Calu3 (cell line): Measurements from ENCODE around the gene SLC6A16. TPM values are rescaled to one million over a fixed set of nuclear protein-coding genes. Genes with fewer than 3 reads are reported as not detected.
"Not testable (repeated sequence)": the region's sequence is repeated elsewhere in the genome, so short reads cannot be mapped to it uniquely, and the experiment has no call there.

Source experiments
- BruUV-seq: library from RNA; stranded (reverse); fragments of 400-500 nt; replicated peaks from 2 replicates; lab custom pipeline; 2021; lab: Mats Ljungman, UMichigan
- CTCF ChIA-PET: fragments of 300-600 bp; sonication (Branson Sonifier 250); formaldehyde crosslinking; loops from one replicate; lab custom pipeline; 2022; ENCODE audit warnings: antibody characterized with exemption; lab: Charles Lee
- DNase-seq: peaks from one replicate; pipeline ENCODE4 v3.0.0; 2022
- H3K27ac Mint-ChIP-seq: one replicate; pipeline ENCODE4 v1.8.0; 2022; ENCODE audit warnings: mixed read lengths; ENCODE audit not compliant: unreplicated experiment
- H3K27me3 Mint-ChIP-seq: one replicate; pipeline ENCODE4 v1.8.0; 2022; ENCODE audit warnings: mixed read lengths; ENCODE audit not compliant: unreplicated experiment
- H3K36me3 Mint-ChIP-seq: one replicate; pipeline ENCODE4 v1.8.0; 2022; ENCODE audit warnings: mild to moderate bottlenecking, moderate library complexity, mixed read lengths; ENCODE audit not compliant: insufficient read depth, unreplicated experiment
- H3K4me1 Mint-ChIP-seq: one replicate; pipeline ENCODE4 v1.8.0; 2022; ENCODE audit warnings: mild to moderate bottlenecking, low read depth, mixed read lengths; ENCODE audit not compliant: unreplicated experiment
- H3K4me3 Mint-ChIP-seq: one replicate; pipeline ENCODE4 v1.8.0; 2022; ENCODE audit warnings: mild to moderate bottlenecking, low read depth, moderate library complexity, mixed read lengths; ENCODE audit not compliant: unreplicated experiment
- H3K9me3 Mint-ChIP-seq: one replicate; pipeline ENCODE4 v1.8.0; 2022; ENCODE audit warnings: low read depth, mixed read lengths; ENCODE audit not compliant: unreplicated experiment
- intact Hi-C: fragments of 100-400 bp; cut with micrococcal nuclease; formaldehyde crosslinking; loops from one replicate; pipeline ENCODE4 v1.10.0; 2022; ENCODE audit not compliant: unreplicated experiment
- total RNA-seq: library from RNA; stranded (reverse); gene quantifications from 2 replicates; pipeline ENCODE4 v1.2.3, GENCODE V29; 2022
- TF ChIP-seq, protein P1 (sequence below): fragments of 200-600 bp; IDR thresholded peaks from one replicate; pipeline ENCODE4 v1.8.0; 2022; ENCODE audit warnings: antibody characterized with exemption; ENCODE audit not compliant: unreplicated experiment

SLC6A16 gene
- total RNA-seq, 1 experiment from 2014 or later = not detected

DNA sequence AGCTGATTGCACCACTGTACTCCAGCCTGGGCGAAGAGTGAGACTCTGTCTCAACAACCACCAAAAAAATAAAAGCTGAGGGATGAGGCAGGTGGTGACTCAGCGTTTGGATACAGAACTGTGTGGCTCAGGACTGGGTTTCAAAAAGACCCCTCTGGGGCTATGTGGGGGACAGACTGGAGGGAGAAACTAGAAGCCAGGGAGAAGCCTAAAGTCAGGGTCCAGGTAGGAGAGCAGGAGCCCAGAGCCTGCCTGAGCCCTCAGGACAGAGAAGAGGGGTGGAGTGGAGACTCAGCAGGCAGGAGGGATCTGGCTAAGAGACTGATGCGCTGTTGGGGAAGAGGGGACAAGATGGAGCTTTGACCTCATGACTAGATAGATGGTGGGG lies 8.4 kb upstream of the SLC6A16 start:
- intact Hi-C loops = no loop called here
- no peak overlapping the region for H3K27ac Mint-ChIP-seq
- no peaks in the 10 kb centered on the region for H3K36me3 Mint-ChIP-seq
- CTCF ChIA-PET = no interaction called here
- H3K4me3 Mint-ChIP-seq = no peak overlapping the region
- H3K4me1 Mint-ChIP-seq = no peaks in the 10 kb centered on the region
- H3K27me3 Mint-ChIP-seq = peaks cover 64% of the 10 kb centered on the region
- TF ChIP-seq, protein P1, sequence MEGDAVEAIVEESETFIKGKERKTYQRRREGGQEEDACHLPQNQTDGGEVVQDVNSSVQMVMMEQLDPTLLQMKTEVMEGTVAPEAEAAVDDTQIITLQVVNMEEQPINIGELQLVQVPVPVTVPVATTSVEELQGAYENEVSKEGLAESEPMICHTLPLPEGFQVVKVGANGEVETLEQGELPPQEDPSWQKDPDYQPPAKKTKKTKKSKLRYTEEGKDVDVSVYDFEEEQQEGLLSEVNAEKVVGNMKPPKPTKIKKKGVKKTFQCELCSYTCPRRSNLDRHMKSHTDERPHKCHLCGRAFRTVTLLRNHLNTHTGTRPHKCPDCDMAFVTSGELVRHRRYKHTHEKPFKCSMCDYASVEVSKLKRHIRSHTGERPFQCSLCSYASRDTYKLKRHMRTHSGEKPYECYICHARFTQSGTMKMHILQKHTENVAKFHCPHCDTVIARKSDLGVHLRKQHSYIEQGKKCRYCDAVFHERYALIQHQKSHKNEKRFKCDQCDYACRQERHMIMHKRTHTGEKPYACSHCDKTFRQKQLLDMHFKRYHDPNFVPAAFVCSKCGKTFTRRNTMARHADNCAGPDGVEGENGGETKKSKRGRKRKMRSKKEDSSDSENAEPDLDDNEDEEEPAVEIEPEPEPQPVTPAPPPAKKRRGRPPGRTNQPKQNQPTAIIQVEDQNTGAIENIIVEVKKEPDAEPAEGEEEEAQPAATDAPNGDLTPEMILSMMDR = no peak
- H3K9me3 Mint-ChIP-seq = no peaks in the 10 kb centered on the region
- no peak for DNase-seq
- BruUV-seq = no TSS peak

DNA sequence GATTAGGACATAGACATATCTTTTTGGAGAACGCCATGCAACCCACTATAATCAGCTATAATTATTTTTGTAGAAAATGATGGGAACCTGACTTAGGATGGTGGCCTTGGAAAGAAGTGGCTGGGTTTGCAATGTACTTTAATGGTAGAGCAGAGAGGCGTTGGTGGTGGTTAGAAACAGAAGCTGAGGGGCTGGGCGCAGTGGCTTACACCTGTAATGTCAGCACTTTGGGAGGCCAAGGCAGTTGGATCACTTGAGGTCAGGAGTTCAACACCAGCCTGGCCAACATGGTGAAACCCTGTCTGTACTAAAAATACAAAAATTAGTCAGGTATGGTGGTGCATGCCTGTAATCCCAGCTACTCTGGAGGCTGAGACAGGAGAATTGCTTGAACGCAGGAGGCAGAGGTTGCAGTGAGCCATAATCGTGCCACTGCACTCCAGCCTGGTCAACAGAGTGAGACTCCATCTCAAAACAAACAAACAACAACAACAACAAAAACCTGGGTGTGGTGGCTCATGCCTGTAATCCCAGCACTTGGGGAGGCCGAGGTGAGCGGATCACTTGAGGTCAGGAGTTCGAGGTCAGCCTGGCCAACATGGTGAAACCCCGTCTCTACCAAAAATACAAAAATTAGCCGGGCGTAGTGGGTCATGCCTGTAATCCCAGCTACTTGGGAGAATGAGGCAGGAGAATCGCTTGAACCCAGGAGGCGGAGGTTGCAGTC lies 7.9 kb upstream of the SLC6A16 start:
- H3K4me1 Mint-ChIP-seq, H3K27ac Mint-ChIP-seq, H3K36me3 Mint-ChIP-seq, BruUV-seq, intact Hi-C loops, H3K4me3 Mint-ChIP-seq, H3K9me3 Mint-ChIP-seq, DNase-seq: not testable (repeated sequence)
- peaks cover 64% of the 10 kb centered on the region for H3K27me3 Mint-ChIP-seq
- CTCF ChIA-PET = interaction anchor here (0.6 kb wide), 1 partner anchor 46 kb away, joined by 3 read pairs; no protein-coding TSS in a partner anchor

DNA sequence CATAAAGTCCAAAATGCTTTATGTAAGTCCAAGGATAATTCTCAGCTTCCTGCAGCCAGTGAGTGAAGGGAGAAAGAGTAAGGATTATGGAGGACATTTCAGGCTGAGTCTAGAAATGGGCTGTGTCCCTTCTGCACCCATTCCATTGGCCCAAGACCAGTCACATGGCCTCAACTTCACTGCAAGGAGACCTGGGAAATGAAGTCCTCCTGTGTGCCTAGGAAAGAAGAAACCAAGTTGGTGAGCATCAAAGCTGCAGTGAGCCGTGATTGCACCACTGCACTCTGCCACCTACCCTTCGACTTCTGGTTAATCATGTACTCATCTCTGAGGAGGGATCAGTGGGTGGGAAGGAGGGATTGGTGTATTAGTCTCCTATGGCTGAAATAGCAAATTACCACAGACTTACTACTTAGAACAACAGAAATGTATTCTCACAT lies 6.6 kb upstream of the SLC6A16 start:
- no peaks in the 10 kb centered on the region for H3K4me1 Mint-ChIP-seq
- no peaks in the 10 kb centered on the region for H3K9me3 Mint-ChIP-seq
- TF ChIP-seq, protein P1 = no peak
- peaks cover 60% of the 10 kb centered on the region for H3K27me3 Mint-ChIP-seq
- BruUV-seq = no TSS peak
- intact Hi-C loops = no loop called here
- no peaks in the 10 kb centered on the region for H3K36me3 Mint-ChIP-seq
- DNase-seq = peak; percentile 52
- CTCF ChIA-PET = interaction anchor here (0.8 kb wide), 1 partner anchor 106 kb away, joined by 3 read pairs; no protein-coding TSS in a partner anchor
- no peak overlapping the region for H3K27ac Mint-ChIP-seq
- H3K4me3 Mint-ChIP-seq = no peak overlapping the region

DNA sequence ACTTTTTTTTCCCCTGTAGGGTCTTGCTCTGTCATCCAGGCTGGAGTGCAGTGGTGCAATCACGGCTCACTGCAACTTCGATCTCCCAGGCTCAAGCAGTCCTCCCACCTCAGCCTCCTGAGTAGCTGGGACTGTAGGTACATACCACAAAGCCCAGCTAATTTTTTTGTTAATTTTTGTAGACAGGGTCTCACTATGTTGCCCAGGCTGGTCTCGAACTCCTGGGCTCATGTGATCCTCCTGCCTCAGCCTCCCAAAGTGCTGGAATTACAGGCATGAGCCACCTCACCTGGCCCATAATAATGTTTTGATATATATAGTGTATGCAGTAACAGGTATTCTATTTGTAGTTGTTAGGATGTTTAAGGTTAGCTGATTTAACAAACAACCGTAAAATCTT lies 6.2 kb upstream of the SLC6A16 start:
- H3K27me3 Mint-ChIP-seq = peaks cover 56% of the 10 kb centered on the region
- H3K4me1 Mint-ChIP-seq, DNase-seq, H3K9me3 Mint-ChIP-seq, BruUV-seq, H3K4me3 Mint-ChIP-seq, H3K36me3 Mint-ChIP-seq, intact Hi-C loops, H3K27ac Mint-ChIP-seq: not testable (repeated sequence)
- CTCF ChIA-PET = interaction anchor here (0.7 to 1.3 kb wide), 3 partner anchors 32 to 106 kb away, joined by 3 to 4 read pairs (median 4); partner anchors contain the start of gene TEAD2

DNA sequence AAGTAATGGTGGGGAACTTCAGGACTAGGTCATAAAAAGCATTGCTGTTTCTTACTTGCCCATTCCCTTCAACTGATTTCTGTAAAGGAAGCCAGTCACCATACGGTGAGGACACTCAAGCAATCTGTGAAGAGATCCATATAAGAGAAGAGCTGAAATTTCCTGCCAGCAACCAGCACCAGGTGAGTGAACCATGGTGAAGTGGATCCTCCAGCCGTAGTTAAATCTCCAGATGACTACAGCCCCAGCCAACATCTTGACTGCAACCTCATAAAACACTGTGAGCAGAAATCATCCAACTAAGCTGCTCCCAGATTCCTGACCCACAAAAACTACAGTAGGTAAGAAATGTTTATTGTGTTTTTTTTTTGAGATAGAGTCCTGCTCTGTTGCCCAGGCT lies 3.8 kb upstream of the SLC6A16 start:
- BruUV-seq = no TSS peak
- H3K4me3 Mint-ChIP-seq = no peak overlapping the region
- peaks cover 44% of the 10 kb centered on the region for H3K27me3 Mint-ChIP-seq
- no peak for DNase-seq
- TF ChIP-seq, protein P1 = no peak
- intact Hi-C loops = loop anchor here (1.0 kb wide), 2 partner anchors 62 to 102 kb away; no protein-coding TSS in a partner anchor
- CTCF ChIA-PET = no interaction called here
- no peaks in the 10 kb centered on the region for H3K36me3 Mint-ChIP-seq
- H3K4me1 Mint-ChIP-seq = no peaks in the 10 kb centered on the region
- no peak overlapping the region for H3K27ac Mint-ChIP-seq
- H3K9me3 Mint-ChIP-seq = peaks cover 3% of the 10 kb centered on the region
